MM.1S (cell line): ENCODE results near the gene IRF8.

Experiments
- DNase-seq: peaks from one replicate; pipeline ENCODE4 v3.0.0-alpha.2; 2015
- H2AFZ ChIP-seq: fragments of 300-600 bp; sonication (generic); 2 replicates; pipeline ENCODE4 v1.6.0; 2016; ENCODE audit warnings: antibody characterized with exemption, low read length
- H3F3A ChIP-seq: fragments of 300-600 bp; sonication (generic); 2 replicates; pipeline ENCODE4 v1.6.1; 2016; ENCODE audit warnings: mild to moderate bottlenecking, antibody characterized with exemption, low read length, moderate library complexity, mixed read lengths; ENCODE audit not compliant: insufficient read depth
- H3K27ac ChIP-seq: fragments of 300-600 bp; sonication (generic); 2 replicates; pipeline ENCODE4 v1.5.1; 2016; ENCODE audit warnings: mild to moderate bottlenecking, low read length
- H3K27me3 ChIP-seq: fragments of 300-600 bp; sonication (generic); replicated peaks from 2 replicates; pipeline ENCODE4 v1.6.0; 2016; ENCODE audit warnings: low read length; ENCODE audit not compliant: insufficient read depth
- H3K36me3 ChIP-seq: fragments of 300-600 bp; sonication (generic); replicated peaks from 2 replicates; pipeline ENCODE4 v1.6.1; 2016; ENCODE audit warnings: mild to moderate bottlenecking, low read length, mixed read lengths; ENCODE audit not compliant: insufficient read depth
- H3K4me1 ChIP-seq: fragments of 300-600 bp; sonication (generic); 2 replicates; pipeline ENCODE4 v1.6.1; 2016; ENCODE audit warnings: low read length, mixed read lengths
- H3K4me2 ChIP-seq: fragments of 300-600 bp; sonication (generic); 2 replicates; pipeline ENCODE4 v1.6.0; 2016; ENCODE audit warnings: low read depth, low read length
- H3K4me3 ChIP-seq: fragments of 300-600 bp; sonication (generic); 2 replicates; pipeline ENCODE4 v1.5.1; 2016; ENCODE audit warnings: low read length, mixed read lengths
- H3K79me2 ChIP-seq: fragments of 300-600 bp; sonication (generic); 2 replicates; pipeline ENCODE4 v1.6.1; 2016; ENCODE audit warnings: mixed run types, low read length, mixed read lengths
- H3K9ac ChIP-seq: fragments of 300-600 bp; sonication (generic); 2 replicates; pipeline ENCODE4 v1.6.1; 2016; ENCODE audit warnings: low read length, mixed read lengths
- H3K9me2 ChIP-seq: fragments of 300-600 bp; sonication (generic); replicated peaks from 2 replicates; pipeline ENCODE4 v1.6.1; 2016; ENCODE audit warnings: mild to moderate bottlenecking, low read length, mixed read lengths; ENCODE audit not compliant: insufficient read depth
- H3K9me3 ChIP-seq: fragments of 300-600 bp; sonication (generic); replicated peaks from 2 replicates; pipeline ENCODE4 v1.6.1; 2016; ENCODE audit warnings: mild to moderate bottlenecking, low read length, mixed read lengths; ENCODE audit not compliant: insufficient read depth
- H4K20me1 ChIP-seq: fragments of 300-600 bp; sonication (generic); 2 replicates; pipeline ENCODE4 v1.6.1; 2016; ENCODE audit warnings: mild to moderate bottlenecking, low read length, moderate library complexity, mixed read lengths; ENCODE audit not compliant: insufficient read depth
- EZH2 ChIP-seq: fragments of 300-600 bp; sonication (generic); optimal IDR thresholded peaks from 2 replicates; pipeline ENCODE3; 2017; ENCODE audit warnings: low read depth, mild to moderate bottlenecking, antibody characterized with exemption, low read length, mixed read lengths
- EZH2phosphoT487 ChIP-seq: fragments of 300-600 bp; sonication (generic); IDR thresholded peaks from 2 replicates; pipeline ENCODE4 v1.6.1; 2018; ENCODE audit warnings: antibody characterized with exemption, low read length
- TF ChIP-seq, protein P1 (sequence below): fragments of 300-600 bp; sonication (generic); IDR thresholded peaks from 2 replicates; pipeline ENCODE4 v1.5.1; 2016; ENCODE audit warnings: antibody characterized with exemption, low read length, mixed read lengths

IRF8 gene

GRCh38 chr16:85955566-85955965 is 56.6 kb downstream of the IRF8 start:
- Histone ChIP-seq H3K79me2 (no peaks in the 10 kb centered on the region), H3K36me3 (no peaks in the 10 kb centered on the region), H3K27ac (no peak overlapping the region), H3F3A (no peaks in the 10 kb centered on the region), H3K4me3 (no peak overlapping the region), H3K9me3 (no peaks in the 10 kb centered on the region), H2AFZ (no peak overlapping the region), H3K4me2 (no peak overlapping the region), H3K4me1 (no peaks in the 10 kb centered on the region), H4K20me1 (no peaks in the 10 kb centered on the region), H3K27me3 (peaks cover 96% of the 10 kb centered on the region), H3K9ac (no peak overlapping the region), H3K9me2 (no peaks in the 10 kb centered on the region)
- no peak for TF ChIP-seq EZH2
- no peak for DNase-seq

- H3K27me3 ChIP-seq, result peaks cover 96% of the 10 kb centered on the region
- no peaks in the 10 kb centered on the region for H3K79me2 ChIP-seq
- no peak for DNase-seq
- no peak overlapping the region for H3K4me3 ChIP-seq
- no peak for TF ChIP-seq EZH2
- TF ChIP-seq EZH2phosphoT487, result no peak
- TF ChIP-seq, protein P1, sequence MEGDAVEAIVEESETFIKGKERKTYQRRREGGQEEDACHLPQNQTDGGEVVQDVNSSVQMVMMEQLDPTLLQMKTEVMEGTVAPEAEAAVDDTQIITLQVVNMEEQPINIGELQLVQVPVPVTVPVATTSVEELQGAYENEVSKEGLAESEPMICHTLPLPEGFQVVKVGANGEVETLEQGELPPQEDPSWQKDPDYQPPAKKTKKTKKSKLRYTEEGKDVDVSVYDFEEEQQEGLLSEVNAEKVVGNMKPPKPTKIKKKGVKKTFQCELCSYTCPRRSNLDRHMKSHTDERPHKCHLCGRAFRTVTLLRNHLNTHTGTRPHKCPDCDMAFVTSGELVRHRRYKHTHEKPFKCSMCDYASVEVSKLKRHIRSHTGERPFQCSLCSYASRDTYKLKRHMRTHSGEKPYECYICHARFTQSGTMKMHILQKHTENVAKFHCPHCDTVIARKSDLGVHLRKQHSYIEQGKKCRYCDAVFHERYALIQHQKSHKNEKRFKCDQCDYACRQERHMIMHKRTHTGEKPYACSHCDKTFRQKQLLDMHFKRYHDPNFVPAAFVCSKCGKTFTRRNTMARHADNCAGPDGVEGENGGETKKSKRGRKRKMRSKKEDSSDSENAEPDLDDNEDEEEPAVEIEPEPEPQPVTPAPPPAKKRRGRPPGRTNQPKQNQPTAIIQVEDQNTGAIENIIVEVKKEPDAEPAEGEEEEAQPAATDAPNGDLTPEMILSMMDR, result no peak
- no peak overlapping the region for H3K9ac ChIP-seq
- H3K9me2 ChIP-seq, result no peaks in the 10 kb centered on the region
- H4K20me1 ChIP-seq, result no peaks in the 10 kb centered on the region
- H3K36me3 ChIP-seq, result no peaks in the 10 kb centered on the region
- no peak overlapping the region for H3K27ac ChIP-seq
- no peaks in the 10 kb centered on the region for H3K9me3 ChIP-seq
- no peak overlapping the region for H2AFZ ChIP-seq
- H3F3A ChIP-seq, result no peaks in the 10 kb centered on the region
- H3K4me2 ChIP-seq, result no peak overlapping the region
- no peaks in the 10 kb centered on the region for H3K4me1 ChIP-seq
Measured at GRCh38 chr16:85956426-85956825, 57.5 kb downstream of the IRF8 start.

DNA sequence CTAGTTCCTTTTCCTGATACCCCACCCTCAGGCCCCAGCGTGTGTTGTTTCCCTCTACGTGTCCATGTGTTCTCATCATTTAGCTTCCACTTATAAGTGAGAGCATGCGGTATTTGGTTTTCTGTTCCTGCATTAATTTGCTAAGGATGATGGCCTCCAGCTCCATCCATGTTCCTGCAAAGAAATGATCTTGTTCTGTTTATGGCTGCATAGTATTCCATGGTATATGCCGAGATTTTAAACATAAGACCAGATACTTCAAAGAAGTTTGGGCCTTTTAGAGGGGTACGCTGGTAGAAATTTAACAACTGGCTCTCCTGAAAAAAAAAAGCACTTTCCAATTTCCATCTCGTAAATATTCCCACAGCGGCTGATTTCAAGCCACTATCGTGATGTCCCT is 59.8 kb downstream of the IRF8 start:
- no peaks in the 10 kb centered on the region for H3K36me3 ChIP-seq
- TF ChIP-seq, protein P1, result no peak
- TF ChIP-seq EZH2 (no peak), EZH2phosphoT487 (no peak)
- no peaks in the 10 kb centered on the region for H3F3A ChIP-seq
- H3K79me2 ChIP-seq, result no peaks in the 10 kb centered on the region
- H3K4me2 ChIP-seq, result no peak overlapping the region
- no peaks in the 10 kb centered on the region for H3K4me1 ChIP-seq
- H3K9me3 ChIP-seq, result no peaks in the 10 kb centered on the region
- no peak overlapping the region for H2AFZ ChIP-seq
- no peak overlapping the region for H3K4me3 ChIP-seq
- no peaks in the 10 kb centered on the region for H4K20me1 ChIP-seq
- no peak overlapping the region for H3K9ac ChIP-seq
- peaks cover 94% of the 10 kb centered on the region for H3K27me3 ChIP-seq
- H3K27ac ChIP-seq, result no peak overlapping the region
- DNase-seq, result no peak
- no peaks in the 10 kb centered on the region for H3K9me2 ChIP-seq

DNA sequence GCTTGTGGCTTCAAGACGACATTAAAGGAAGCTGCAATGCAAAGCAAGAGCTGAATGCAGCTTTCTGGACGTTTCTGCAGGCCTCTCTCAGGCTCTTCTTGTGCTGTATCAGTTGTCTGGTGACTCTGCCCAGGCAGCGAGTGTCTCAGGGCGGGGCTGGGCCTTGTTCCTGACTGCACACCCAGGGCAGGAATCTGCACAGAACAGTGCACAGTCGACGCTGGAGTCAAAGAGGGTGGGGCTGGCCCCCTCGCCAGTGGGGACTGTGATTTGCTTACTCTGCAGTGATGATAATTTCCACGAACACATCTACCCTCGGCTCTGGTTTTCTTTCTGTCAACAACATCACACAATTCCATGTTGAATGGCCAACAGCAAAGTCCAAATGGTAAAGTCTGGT is 60.7 kb downstream of the IRF8 start:
- Histone ChIP-seq H3K4me2 (no peak overlapping the region), H3K9me2 (no peaks in the 10 kb centered on the region), H4K20me1 (no peaks in the 10 kb centered on the region), H3K9ac (no peak overlapping the region), H3F3A (no peaks in the 10 kb centered on the region), H3K27me3 (peaks cover 95% of the 10 kb centered on the region), H3K79me2 (no peaks in the 10 kb centered on the region), H2AFZ (no peak overlapping the region), H3K27ac (no peak overlapping the region), H3K36me3 (no peaks in the 10 kb centered on the region), H3K9me3 (no peaks in the 10 kb centered on the region), H3K4me1 (no peaks in the 10 kb centered on the region), H3K4me3 (no peak overlapping the region)
- no peak for DNase-seq
- no peak for TF ChIP-seq EZH2phosphoT487
- TF ChIP-seq EZH2, result no peak
- TF ChIP-seq, protein P1, result no peak
